HG02884 (cell line): ENCODE data around the gene ZNF821.
"Not testable (repeated sequence)": the region's sequence is repeated elsewhere in the genome, so short reads cannot be mapped to it uniquely, and the experiment has no call there.

Source experiments
- ATAC-seq: cut with Tn5 transposase; IDR thresholded peaks from one replicate; pipeline ENCODE4 v1.9.1; 2021; ENCODE audit warnings: mild to moderate bottlenecking, moderate library complexity; ENCODE audit not compliant: unreplicated experiment

ZNF821 gene

GRCh38 chr16:71863995-71864394 is 20.0 kb downstream of the ZNF821 start:
- ATAC-seq, result no peak

- no peak for ATAC-seq
Measured at GRCh38 chr16:71859762-71860521, 24.0 kb downstream of the ZNF821 start.

GRCh38 chr16:71855937-71856662 is 27.9 kb downstream of the ZNF821 start:
- ATAC-seq, result no peak

GRCh38 chr16:71854369-71854948 is 29.5 kb downstream of the ZNF821 start:
- ATAC-seq, result no peak

GRCh38 chr16:71853413-71853812 is 30.6 kb downstream of the ZNF821 start:
- peak; percentile 65 for ATAC-seq

GRCh38 chr16:71852561-71852960 is 31.4 kb downstream of the ZNF821 start:
- no peak for ATAC-seq

- ATAC-seq, result no peak
Measured at GRCh38 chr16:71852158-71852557, 31.8 kb downstream of the ZNF821 start.

GRCh38 chr16:71851746-71852145 is 32.2 kb downstream of the ZNF821 start:
- no peak for ATAC-seq

- ATAC-seq, result no peak
Measured at GRCh38 chr16:71848622-71849021, 35.4 kb downstream of the ZNF821 start.

GRCh38 chr16:71847096-71847495 is 36.9 kb downstream of the ZNF821 start:
- ATAC-seq, result no peak

- no peak for ATAC-seq
Measured at GRCh38 chr16:71846431-71846830, 37.6 kb downstream of the ZNF821 start.

- ATAC-seq, result peak; percentile 49
Measured at GRCh38 chr16:71845639-71846430, 38.1 kb downstream of the ZNF821 start, which contains the start of gene ATXN1L. TSS of gene ATXN1L (plus strand) at chr16:71845976. CDS start at chr16:71849741, 3,765 bp downstream.

- no peak for ATAC-seq
Measured at GRCh38 chr16:71843572-71843971, 40.4 kb downstream of the ZNF821 start.

- no peak for ATAC-seq
Measured at GRCh38 chr16:71840052-71840451, 43.9 kb downstream of the ZNF821 start.

GRCh38 chr16:71837150-71837549 is 46.8 kb downstream of the ZNF821 start:
- ATAC-seq, result no peak

- no peak for ATAC-seq
Measured at GRCh38 chr16:71834291-71834690, 49.7 kb downstream of the ZNF821 start.

- ATAC-seq, result not testable (repeated sequence)
Measured at GRCh38 chr16:71832112-71832511, 51.9 kb downstream of the ZNF821 start.

GRCh38 chr16:71831698-71832097 is 52.3 kb downstream of the ZNF821 start:
- not testable (repeated sequence) for ATAC-seq

GRCh38 chr16:71830359-71830758 is 53.6 kb downstream of the ZNF821 start:
- no peak for ATAC-seq

- no peak for ATAC-seq
Measured at GRCh38 chr16:71826533-71827017, 57.4 kb downstream of the ZNF821 start.

GRCh38 chr16:71817155-71817500 is 66.9 kb downstream of the ZNF821 start:
- peak; percentile 12 for ATAC-seq
